HG03280 (cell line): ENCODE measurements around the gene KLHL22.

Source experiments
- ATAC-seq: cut with Tn5 transposase; IDR thresholded peaks from one replicate; pipeline ENCODE4 v1.9.1; 2021; ENCODE audit warnings: mild to moderate bottlenecking, moderate library complexity; ENCODE audit not compliant: unreplicated experiment

The KLHL22 gene

DNA sequence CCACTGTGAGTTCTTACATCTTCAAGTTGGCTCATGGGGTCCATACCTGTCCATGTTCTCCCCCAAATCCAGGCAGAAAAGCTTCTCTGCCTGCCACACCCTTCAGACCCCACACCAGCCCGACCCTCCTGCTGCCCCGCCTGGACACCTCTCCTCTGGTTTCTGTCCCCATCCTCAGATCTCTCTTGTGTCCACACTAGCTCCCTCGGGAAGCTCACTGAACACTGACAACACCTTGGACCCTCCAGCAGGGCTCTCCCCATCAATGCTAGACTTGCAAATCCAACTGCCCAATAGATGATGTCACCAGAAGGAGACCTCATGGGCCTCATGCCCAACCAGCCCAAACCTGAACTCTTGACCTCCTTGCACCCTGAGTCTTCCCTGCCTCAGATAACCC lies 60.8 kb downstream of the KLHL22 start:
- ATAC-seq = no peak

GRCh38 chr22:20434264-20434751 lies 61.3 kb downstream of the KLHL22 start:
- ATAC-seq = no peak

- ATAC-seq = no peak
Measured at GRCh38 chr22:20433686-20434241, 61.8 kb downstream of the KLHL22 start.

GRCh38 chr22:20433191-20433590 lies 62.4 kb downstream of the KLHL22 start:
- no peak for ATAC-seq

DNA sequence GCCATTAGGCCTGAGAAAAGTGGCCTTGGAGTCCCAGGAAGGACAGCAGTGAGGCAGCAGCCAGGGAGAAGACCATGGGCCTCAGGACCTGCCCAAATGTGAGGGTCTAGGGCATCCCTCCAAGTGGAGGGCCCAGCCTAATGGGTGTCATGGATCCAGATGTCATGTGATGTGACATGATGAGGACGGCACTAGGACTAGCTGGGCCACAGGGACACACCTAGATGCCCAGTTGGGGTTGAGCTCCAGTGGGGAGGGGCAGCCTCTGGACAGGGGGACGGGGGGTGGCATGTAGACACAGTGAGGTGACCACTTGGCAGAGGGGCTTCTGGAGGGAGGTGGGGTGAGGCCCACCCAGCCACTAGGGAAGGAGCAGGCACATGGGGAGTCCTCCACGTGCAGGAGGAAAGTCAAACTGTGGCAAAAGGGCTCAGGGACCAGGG lies 63.3 kb downstream of the KLHL22 start:
- no peak for ATAC-seq

GRCh38 chr22:20431511-20432192 lies 63.9 kb downstream of the KLHL22 start:
- no peak for ATAC-seq

- no peak for ATAC-seq
Measured at GRCh38 chr22:20430720-20431510, 64.7 kb downstream of the KLHL22 start.

DNA sequence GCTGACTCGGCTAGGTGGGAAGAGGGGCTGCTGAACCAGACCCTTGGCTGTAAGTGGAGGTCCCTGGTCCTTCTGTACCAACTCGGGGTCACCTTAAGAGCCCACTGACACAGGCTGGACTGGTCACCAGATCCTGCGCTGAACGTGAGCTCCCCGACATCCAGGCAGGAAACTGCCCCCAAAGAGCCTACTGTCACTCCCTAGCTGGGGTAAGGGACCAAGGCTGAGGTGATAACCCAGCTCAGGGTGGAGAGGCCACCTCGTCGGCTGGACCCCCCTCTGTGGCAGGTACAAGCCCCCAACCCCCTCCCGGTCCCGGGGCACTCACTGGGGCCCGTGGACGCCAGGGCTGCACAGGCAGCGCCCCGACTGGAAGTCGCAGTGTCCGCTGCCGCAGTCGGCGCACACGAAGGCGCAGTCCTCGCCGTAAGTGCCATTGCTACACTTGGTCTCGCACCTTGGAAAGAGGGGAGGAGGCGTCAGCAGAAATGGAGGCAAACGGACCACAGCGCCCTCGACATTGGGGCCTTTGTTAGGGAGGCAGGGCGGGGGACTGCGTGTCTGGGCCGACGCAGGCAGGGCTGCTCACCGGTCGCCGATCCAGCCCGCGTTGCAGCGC lies 65.4 kb downstream of the KLHL22 start:
- ATAC-seq = no peak

GRCh38 chr22:20429254-20430100 lies 66.1 kb downstream of the KLHL22 start:
- no peak for ATAC-seq

- ATAC-seq = no peak
Measured at GRCh38 chr22:20428496-20429253, 66.9 kb downstream of the KLHL22 start.

GRCh38 chr22:20427945-20428417 lies 67.6 kb downstream of the KLHL22 start:
- ATAC-seq = no peak

DNA sequence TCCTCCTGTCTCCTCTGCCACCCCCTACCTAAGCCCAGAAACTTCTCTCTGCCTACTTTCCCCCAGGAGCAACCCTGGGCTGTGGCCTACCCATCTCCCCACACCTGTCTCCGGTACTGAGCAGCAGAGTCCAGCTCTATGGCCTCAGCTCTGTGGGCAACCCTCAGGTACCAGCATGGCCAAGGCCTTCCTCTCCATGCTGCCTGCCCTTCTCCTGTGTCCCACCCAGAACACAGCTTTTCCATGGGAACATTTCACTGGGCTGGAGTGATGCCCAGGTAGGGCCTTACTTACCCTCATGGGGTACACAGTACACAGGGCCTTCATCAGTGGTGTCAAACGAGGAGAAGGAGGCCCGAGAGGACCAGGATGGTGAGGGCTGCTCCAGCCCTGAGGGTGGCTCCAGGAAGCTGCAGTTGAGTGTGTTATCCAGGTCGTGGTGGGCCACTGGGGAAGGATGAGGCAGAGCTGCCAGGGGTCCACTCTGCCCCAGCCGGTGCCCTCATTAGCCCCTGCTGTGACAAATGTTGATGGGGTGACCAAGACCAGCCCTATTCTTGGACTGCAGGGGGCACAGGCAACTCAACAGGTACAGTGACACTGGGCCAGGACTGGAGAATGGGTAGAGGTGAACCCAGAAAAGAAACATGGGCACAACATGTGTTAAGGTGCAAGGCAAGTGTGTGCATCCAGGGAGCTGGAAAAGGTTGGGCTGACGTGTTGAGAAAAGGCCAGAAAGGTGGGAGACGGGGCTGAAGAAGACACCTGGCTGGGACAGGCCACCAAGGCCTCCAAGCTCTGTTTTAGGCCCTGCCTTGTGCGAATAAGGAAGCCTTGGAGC lies 68.3 kb downstream of the KLHL22 start:
- ATAC-seq = no peak

DNA sequence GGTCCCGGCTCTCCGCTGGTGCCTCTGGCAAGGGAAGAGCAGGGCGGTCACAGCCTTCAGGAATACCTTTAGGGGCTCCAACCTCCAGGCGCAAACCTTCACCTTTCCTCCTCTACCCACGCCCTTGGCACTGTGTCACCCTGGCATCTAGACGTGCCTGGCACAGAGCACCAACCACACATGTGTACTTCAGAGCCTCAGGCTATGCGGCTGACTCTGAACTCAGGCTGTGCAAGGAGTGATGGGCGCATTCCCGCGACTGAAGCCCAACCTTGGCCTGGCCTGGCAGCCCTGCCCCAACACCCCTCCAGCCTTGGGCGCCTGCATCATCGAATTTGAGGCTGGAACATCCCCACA lies 69.4 kb downstream of the KLHL22 start:
- ATAC-seq = no peak

GRCh38 chr22:20425566-20426258 lies 69.9 kb downstream of the KLHL22 start:
- ATAC-seq = no peak

DNA sequence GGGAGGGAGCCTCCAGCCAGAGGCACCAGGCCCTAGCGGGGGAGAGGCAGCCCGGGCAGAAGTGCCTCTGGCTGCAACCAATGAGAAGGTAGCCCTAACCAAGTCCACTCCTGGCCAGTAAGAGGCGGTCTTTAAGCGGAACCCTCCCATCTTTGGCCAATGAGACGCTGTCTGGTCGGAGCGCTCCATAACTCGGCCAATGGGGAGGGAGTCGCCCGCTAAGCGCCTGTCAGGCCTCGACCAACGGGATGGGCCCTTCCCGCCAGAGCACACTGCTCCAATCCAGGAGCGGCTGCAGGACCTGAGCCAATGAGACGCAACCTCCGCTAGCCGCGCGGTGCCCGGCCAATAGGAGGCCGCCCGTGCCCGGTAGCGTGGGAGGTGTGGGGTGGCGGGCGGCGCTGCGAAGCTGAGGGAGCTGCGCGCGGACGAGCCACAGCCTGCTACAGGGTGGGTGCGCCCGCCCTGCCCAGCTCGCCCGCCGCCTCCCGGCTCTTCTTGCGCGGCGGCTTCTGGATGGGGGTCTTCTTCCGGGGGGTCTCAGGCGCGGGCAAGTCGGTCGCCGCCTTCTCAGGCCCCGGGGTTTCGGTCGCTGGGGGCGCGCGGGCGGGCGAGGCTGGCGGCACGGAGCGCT lies 70.5 kb downstream of the KLHL22 start:
- ATAC-seq = no peak

DNA sequence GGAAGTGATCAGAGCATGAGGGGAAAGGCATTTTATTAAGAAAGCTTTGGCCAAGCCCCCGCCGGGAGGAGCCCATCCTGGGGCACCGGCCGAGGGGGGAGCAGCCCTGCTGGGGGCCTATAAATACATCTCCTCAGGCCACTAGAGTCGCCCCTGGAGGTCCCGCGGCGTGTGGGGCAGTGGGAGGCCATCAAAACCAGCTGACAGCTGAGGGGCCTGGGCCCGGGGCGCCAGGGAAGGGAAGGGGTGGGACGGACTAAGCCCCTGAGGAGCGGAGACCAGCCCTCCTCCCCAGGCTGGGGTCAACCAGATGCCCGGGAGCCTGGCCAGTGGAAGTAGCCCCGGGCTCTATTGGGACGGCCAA lies 71.0 kb downstream of the KLHL22 start:
- ATAC-seq = no peak

DNA sequence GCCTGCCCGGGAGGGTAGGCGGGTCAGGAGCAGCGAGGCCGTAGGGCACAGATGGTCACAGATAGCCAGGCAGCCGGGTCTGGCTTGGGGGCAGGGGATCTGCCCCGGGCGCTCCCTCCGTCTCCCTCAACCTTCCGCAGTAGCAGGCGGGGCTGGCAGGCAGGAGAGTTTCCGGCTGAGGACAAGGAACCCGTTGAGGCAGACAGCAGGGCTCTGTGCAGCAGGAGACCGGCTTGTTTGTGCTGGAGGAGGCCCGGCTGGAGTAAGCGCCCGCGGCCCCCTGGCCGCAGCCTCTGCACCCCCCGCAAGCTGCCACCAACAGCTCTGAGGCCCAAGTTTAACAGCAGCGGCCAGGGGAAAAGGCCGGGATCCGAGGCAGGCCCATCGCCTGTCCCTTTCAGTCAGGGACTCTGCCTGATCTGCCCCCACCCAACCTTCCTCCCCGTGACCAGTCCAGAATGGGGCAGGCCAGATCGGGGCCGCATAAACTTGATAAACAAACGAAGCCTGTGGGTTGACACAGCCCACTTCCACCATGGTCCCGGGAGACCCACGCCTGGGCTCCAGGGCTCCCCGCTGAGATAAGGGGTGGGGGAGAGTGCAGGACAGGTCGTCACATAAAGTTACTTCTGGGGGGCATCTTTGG lies 71.6 kb downstream of the KLHL22 start:
- ATAC-seq = no peak
